Lung microvascular endothelial cell (primary cell): ENCODE results near the gene RHEX. TPM values are rescaled to one million over a fixed set of nuclear protein-coding genes. Genes with fewer than 3 reads are reported as not detected.
A peak's percentile ranks its signal among the peaks of the same experiment; 100 is the strongest.
"Not testable (repeated sequence)": the region's sequence is repeated elsewhere in the genome, so short reads cannot be mapped to it uniquely, and the experiment has no call there.

Experiments used
- DNase-seq, 2 donors: peaks; one replicate each; pipeline versions ENCODE4 v3.0.0 to v3.0.0-alpha.2; 2010; ENCODE audit warnings: low read depth in 2 of 2
- total RNA-seq: library from RNA; depleted of rRNA; stranded (reverse); fragments of >200 nt; gene quantifications from 2 replicates; pipeline ENCODE4 v1.2.1, GENCODE V29; 2014

RHEX gene
- total RNA-seq, 1 donor from 2014 or later: not detected

GRCh38 chr1:206030191-206030590 is 22.8 kb upstream of the RHEX start:
- DNase-seq: no peak

GRCh38 chr1:206030714-206031113 is 22.3 kb upstream of the RHEX start:
- peak; percentile 64 to 83 for DNase-seq

GRCh38 chr1:206032380-206033140 is 20.4 kb upstream of the RHEX start:
- DNase-seq: peak; percentile 7 to 67

- DNase-seq: no peak
Measured at GRCh38 chr1:206035027-206035426, 17.9 kb upstream of the RHEX start.

- no peak for DNase-seq
Measured at GRCh38 chr1:206036663-206037455, 16.1 kb upstream of the RHEX start.

- no peak for DNase-seq
Measured at GRCh38 chr1:206037581-206037980, 15.4 kb upstream of the RHEX start.

GRCh38 chr1:206039046-206039973 is 13.7 kb upstream of the RHEX start:
- no peak for DNase-seq

GRCh38 chr1:206040328-206040727 is 12.6 kb upstream of the RHEX start:
- DNase-seq: no peak

GRCh38 chr1:206041640-206042039 is 11.3 kb upstream of the RHEX start:
- no peak for DNase-seq

GRCh38 chr1:206047271-206047670 is 5.7 kb upstream of the RHEX start:
- no peak for DNase-seq

GRCh38 chr1:206048582-206048981 is 4.4 kb upstream of the RHEX start:
- no peak for DNase-seq

GRCh38 chr1:206049293-206049692 is 3.7 kb upstream of the RHEX start:
- no peak for DNase-seq

GRCh38 chr1:206049919-206050600 is 2.9 kb upstream of the RHEX start:
- DNase-seq: no peak

- DNase-seq: no peak
Measured at GRCh38 chr1:206050655-206051235, 2.2 kb upstream of the RHEX start.

GRCh38 chr1:206052231-206052865 is 625 bp upstream of the RHEX start:
- DNase-seq: not testable (repeated sequence)

- not testable (repeated sequence) for DNase-seq
Measured at GRCh38 chr1:206053616-206054015, 643 bp downstream of the RHEX start.

- not testable (repeated sequence) for DNase-seq
Measured at GRCh38 chr1:206055069-206055625, 2.2 kb downstream of the RHEX start.

GRCh38 chr1:206055639-206056323 is 2.8 kb downstream of the RHEX start:
- not testable (repeated sequence) for DNase-seq

- not testable (repeated sequence) for DNase-seq
Measured at GRCh38 chr1:206058289-206058926, 5.4 kb downstream of the RHEX start.
